Osteoblast (primary cell): Measurements from ENCODE around the gene FLCN. TPM values are rescaled to one million over a fixed set of nuclear protein-coding genes. Genes with fewer than 3 reads are reported as not detected.

ENCODE experiments used
- DNase-seq: peaks from one replicate; pipeline ENCODE4 v3.0.0; 2011; ENCODE audit warnings: low spot score, mixed read lengths; ENCODE audit not compliant: insufficient read length; ENCODE audit errors: missing footprints
- H2AFZ ChIP-seq: 2 replicates; pipeline ENCODE4 v1.6.0; 2011; ENCODE audit warnings: mild to moderate bottlenecking, low read length
- H3K27ac ChIP-seq: 2 replicates; pipeline ENCODE4 v1.5.1; 2011; ENCODE audit warnings: mild to moderate bottlenecking, low read depth, low read length, moderate library complexity
- H3K27me3 ChIP-seq: 2 replicates; pipeline ENCODE4 v1.6.0; 2012; ENCODE audit warnings: mild to moderate bottlenecking, control low read depth, inconsistent platforms, low read length, moderate library complexity; ENCODE audit not compliant: insufficient read depth
- H3K36me3 ChIP-seq: 2 replicates; pipeline ENCODE4 v1.5.1; 2011; ENCODE audit warnings: mild to moderate bottlenecking, low read length, control low read depth, moderate library complexity; ENCODE audit not compliant: insufficient read depth
- H3K4me1 ChIP-seq: 2 replicates; pipeline ENCODE4 v1.5.1; 2011; ENCODE audit warnings: mild to moderate bottlenecking, low read length, control low read depth, moderate library complexity; ENCODE audit not compliant: insufficient read depth
- H3K4me2 ChIP-seq: 2 replicates; pipeline ENCODE4 v1.6.0; 2011; ENCODE audit warnings: mild to moderate bottlenecking, low read length; ENCODE audit not compliant: insufficient read depth
- H3K4me3 ChIP-seq: fragments of 200-600 bp; sonication (generic); 3 replicates; pipeline ENCODE4 v1.5.1; 2012; ENCODE audit warnings: mild to moderate bottlenecking, low read length, inconsistent platforms; ENCODE audit not compliant: insufficient read depth
- H3K79me2 ChIP-seq: 2 replicates; pipeline ENCODE4 v1.6.0; 2012; ENCODE audit warnings: mild to moderate bottlenecking, low read length, control low read depth, inconsistent platforms; ENCODE audit not compliant: insufficient read depth
- H3K9me3 ChIP-seq: 2 replicates; pipeline ENCODE4 v1.5.1; 2011; ENCODE audit warnings: low read depth, low read length, control low read depth
- H4K20me1 ChIP-seq: 2 replicates; pipeline ENCODE4 v1.6.0; 2012; ENCODE audit warnings: mild to moderate bottlenecking, low read length, control low read depth; ENCODE audit not compliant: insufficient read depth
- total RNA-seq: library from RNA; depleted of rRNA; stranded (reverse); fragments of >200 nt; gene quantifications from 2 replicates; pipeline ENCODE4 v1.2.3, GENCODE V29; 2012
- TF ChIP-seq, protein P1 (sequence below): IDR thresholded peaks from 2 replicates; pipeline ENCODE4 v1.5.1; 2011; ENCODE audit warnings: mild to moderate bottlenecking, low read depth, low read length, moderate library complexity; ENCODE audit errors: extremely low read depth

Gene FLCN
- total RNA-seq, 1 donor: 174 TPM

GRCh38 chr17:17176341-17176740 lies 60.6 kb downstream of the FLCN start:
- H3K9me3 ChIP-seq: no peaks in the 10 kb centered on the region
- no peak overlapping the region for H2AFZ ChIP-seq
- DNase-seq: peak; percentile 14
- H3K27ac ChIP-seq: no peak overlapping the region
- TF ChIP-seq, protein P1, sequence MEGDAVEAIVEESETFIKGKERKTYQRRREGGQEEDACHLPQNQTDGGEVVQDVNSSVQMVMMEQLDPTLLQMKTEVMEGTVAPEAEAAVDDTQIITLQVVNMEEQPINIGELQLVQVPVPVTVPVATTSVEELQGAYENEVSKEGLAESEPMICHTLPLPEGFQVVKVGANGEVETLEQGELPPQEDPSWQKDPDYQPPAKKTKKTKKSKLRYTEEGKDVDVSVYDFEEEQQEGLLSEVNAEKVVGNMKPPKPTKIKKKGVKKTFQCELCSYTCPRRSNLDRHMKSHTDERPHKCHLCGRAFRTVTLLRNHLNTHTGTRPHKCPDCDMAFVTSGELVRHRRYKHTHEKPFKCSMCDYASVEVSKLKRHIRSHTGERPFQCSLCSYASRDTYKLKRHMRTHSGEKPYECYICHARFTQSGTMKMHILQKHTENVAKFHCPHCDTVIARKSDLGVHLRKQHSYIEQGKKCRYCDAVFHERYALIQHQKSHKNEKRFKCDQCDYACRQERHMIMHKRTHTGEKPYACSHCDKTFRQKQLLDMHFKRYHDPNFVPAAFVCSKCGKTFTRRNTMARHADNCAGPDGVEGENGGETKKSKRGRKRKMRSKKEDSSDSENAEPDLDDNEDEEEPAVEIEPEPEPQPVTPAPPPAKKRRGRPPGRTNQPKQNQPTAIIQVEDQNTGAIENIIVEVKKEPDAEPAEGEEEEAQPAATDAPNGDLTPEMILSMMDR: no peak
- peaks cover 98% of the 10 kb centered on the region for H3K36me3 ChIP-seq
- H3K79me2 ChIP-seq: peaks cover under 1% of the 10 kb centered on the region
- peaks cover 17% of the 10 kb centered on the region for H4K20me1 ChIP-seq
- H3K4me2 ChIP-seq: no peak overlapping the region
- H3K4me3 ChIP-seq: no peak overlapping the region
- H3K4me1 ChIP-seq: no peaks in the 10 kb centered on the region
- no peaks in the 10 kb centered on the region for H3K27me3 ChIP-seq

DNA sequence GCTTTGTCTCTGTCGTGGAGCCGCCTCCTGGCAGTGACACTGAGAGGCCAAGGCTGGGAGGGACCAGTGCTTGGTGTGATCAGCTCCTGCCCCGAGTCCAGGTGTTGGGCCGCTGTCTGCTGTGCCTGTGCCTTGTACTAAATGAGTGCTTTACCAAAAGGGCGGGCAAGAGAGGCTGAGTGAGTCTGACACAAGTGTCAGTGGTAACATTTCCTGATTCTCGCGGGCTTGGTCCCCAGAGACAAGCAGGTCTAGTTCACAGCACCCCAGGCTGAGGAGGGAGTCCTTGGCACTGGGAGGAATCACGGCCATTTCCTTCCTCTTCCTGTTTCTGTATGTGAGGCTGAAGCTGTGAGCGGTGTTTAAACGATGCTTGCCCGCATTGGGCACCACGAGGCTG lies 61.1 kb downstream of the FLCN start:
- H3K27me3 ChIP-seq: no peaks in the 10 kb centered on the region
- peaks cover 4% of the 10 kb centered on the region for H3K79me2 ChIP-seq
- TF ChIP-seq, protein P1: no peak
- H3K4me2 ChIP-seq: no peak overlapping the region
- no peak overlapping the region for H3K4me3 ChIP-seq
- H2AFZ ChIP-seq: no peak overlapping the region
- DNase-seq: peak; percentile 9
- H3K27ac ChIP-seq: no peak overlapping the region
- H4K20me1 ChIP-seq: peaks cover 20% of the 10 kb centered on the region
- H3K9me3 ChIP-seq: no peaks in the 10 kb centered on the region
- H3K4me1 ChIP-seq: no peaks in the 10 kb centered on the region
- peaks cover 98% of the 10 kb centered on the region for H3K36me3 ChIP-seq

- TF ChIP-seq, protein P1: no peak
- DNase-seq: peak; percentile 88
- no peak overlapping the region for H3K4me2 ChIP-seq
These were observed 61.6 kb downstream of the FLCN start for GRCh38 chr17:17175340-17175739.

DNA sequence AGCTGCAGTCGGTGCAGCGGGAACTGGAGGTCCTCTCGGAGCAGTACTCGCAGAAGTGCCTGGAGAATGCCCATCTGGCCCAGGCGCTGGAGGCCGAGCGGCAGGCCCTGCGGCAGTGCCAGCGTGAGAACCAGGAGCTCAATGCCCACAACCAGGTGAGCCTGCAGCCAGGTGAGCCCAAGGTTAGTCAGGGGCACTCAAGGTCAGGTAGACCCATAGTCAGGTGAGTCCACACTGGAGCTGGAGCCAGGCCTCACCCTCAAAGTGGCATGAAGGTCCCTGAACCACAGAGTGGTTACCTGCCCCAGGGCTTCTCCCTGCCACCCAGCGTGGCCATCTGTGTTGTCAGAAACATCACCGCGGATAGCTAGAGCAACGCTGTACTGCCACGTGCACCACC lies 63.0 kb downstream of the FLCN start:
- Histone ChIP-seq H3K27me3 (no peaks in the 10 kb centered on the region), H3K4me3 (no peak overlapping the region), H2AFZ (no peak overlapping the region), H3K79me2 (peaks cover 10% of the 10 kb centered on the region), H4K20me1 (peaks cover 30% of the 10 kb centered on the region), H3K4me1 (no peaks in the 10 kb centered on the region), H3K9me3 (no peaks in the 10 kb centered on the region), H3K27ac (no peak overlapping the region), H3K36me3 (peaks cover 93% of the 10 kb centered on the region), H3K4me2 (no peak overlapping the region)
- TF ChIP-seq, protein P1: no peak
- DNase-seq: peak; percentile 52

More at GRCh38 chr17:17175340-17175739, 61.6 kb downstream of the FLCN start:
- Histone ChIP-seq H2AFZ (no peak overlapping the region), H3K27me3 (no peaks in the 10 kb centered on the region), H3K79me2 (peaks cover 4% of the 10 kb centered on the region), H3K4me1 (no peaks in the 10 kb centered on the region), H3K27ac (no peak overlapping the region), H3K9me3 (no peaks in the 10 kb centered on the region), H3K4me3 (no peak overlapping the region), H4K20me1 (peaks cover 21% of the 10 kb centered on the region), H3K36me3 (peaks cover 96% of the 10 kb centered on the region)
